Measurements from ENCODE around the gene CTRL. TPM values are rescaled to one million over a fixed set of nuclear protein-coding genes. Genes with fewer than 3 reads are reported as not detected.

CTRL gene
- total RNA-seq, 1 experiment from 2014 or later, result 2.0 TPM

GRCh38 chr16:67946128-67946569, 14.5 kb upstream of the CTRL start:
- Histone ChIP-seq H3K4me1 (ENCODE audit: control insufficient read depth, insufficient read depth, low read length) (no peaks in the 10 kb centered on the region; the same call in 1 of the 2 replicates), H3K27me3 (ENCODE audit: control insufficient read depth, insufficient read depth, low read length) (no peaks in the 10 kb centered on the region), H3K27ac (ENCODE audit: low read length) (no peak overlapping the region), H3K36me3 (ENCODE audit: control insufficient read depth, insufficient read depth, low read length) (no peaks in the 10 kb centered on the region), H3K9me3 (ENCODE audit: control insufficient read depth, insufficient read depth, low read depth, low read length) (no peaks in the 10 kb centered on the region), H3K4me3 (ENCODE audit: low read depth in 2 of 2, low read length in 2 of 2) (no peak overlapping the region)
- ChIA-PET POLR2A (interaction anchor here (0.5 kb wide), 1 partner anchor 27 kb away, joined by 3 read pairs; no protein-coding TSS in a partner anchor), CTCF (no interaction called here)
- no peak for TF ChIP-seq TCF7L2 (IDR thresholded peaks at IDR 0.05; ENCODE audit: low read depth, low read length)
- no peak for TF ChIP-seq POLR2AphosphoS5 (IDR thresholded peaks at IDR 0.05; ENCODE audit: low read depth, low read length)
- no peak for TF ChIP-seq CTCF (IDR thresholded peaks at IDR 0.05)
- in situ Hi-C loops (cut with HindIII; ENCODE audit: low pct_unique_long_range_greater_than_20kb, low sequenced_read_pairs) (no loop called here), intact Hi-C loops (cut with micrococcal nuclease; ENCODE audit: unreplicated experiment) (no loop called here)
- BruUV-seq (replicated peaks), result no TSS peak
- ATAC-seq (no peak), DNase-seq (ENCODE audit: low read depth, low spot score) (no peak)

GRCh38 chr16:67945392-67945933, 13.8 kb upstream of the CTRL start:
- no peaks in the 10 kb centered on the region; the same call in 1 of the 2 replicates for H3K4me1 ChIP-seq (ENCODE audit: control insufficient read depth, insufficient read depth, low read length)
- intact Hi-C loops (cut with micrococcal nuclease; ENCODE audit: unreplicated experiment) (no loop called here), in situ Hi-C loops (cut with HindIII; ENCODE audit: low pct_unique_long_range_greater_than_20kb, low sequenced_read_pairs) (no loop called here)
- H3K4me3 ChIP-seq (ENCODE audit: low read depth in 2 of 2, low read length in 2 of 2), result no peak overlapping the region
- no peak overlapping the region for H3K27ac ChIP-seq (ENCODE audit: low read length)
- no peaks in the 10 kb centered on the region for H3K27me3 ChIP-seq (ENCODE audit: control insufficient read depth, insufficient read depth, low read length)
- BruUV-seq (replicated peaks), result TSS peak; percentile 44
- DNase-seq (ENCODE audit: low read depth, low spot score), result no peak
- no peaks in the 10 kb centered on the region for H3K36me3 ChIP-seq (ENCODE audit: control insufficient read depth, insufficient read depth, low read length)
- no peak for ATAC-seq
- TF ChIP-seq SIN3A (IDR thresholded peaks at IDR 0.05; ENCODE audit: borderline replicate concordance, insufficient read depth, low read depth, low read length) (no peak), REST (IDR thresholded peaks at IDR 0.05; ENCODE audit: insufficient read depth in 1 of 2, low read depth in 2 of 2, low read length in 1 of 2) (no peak)
- POLR2A ChIA-PET, result interaction anchor here (0.6 kb wide), 1 partner anchor 272 kb away, joined by 10 read pairs; no protein-coding TSS in a partner anchor
- no peaks in the 10 kb centered on the region for H3K9me3 ChIP-seq (ENCODE audit: control insufficient read depth, insufficient read depth, low read depth, low read length)
- CTCF ChIA-PET, result no interaction called here

DNA sequence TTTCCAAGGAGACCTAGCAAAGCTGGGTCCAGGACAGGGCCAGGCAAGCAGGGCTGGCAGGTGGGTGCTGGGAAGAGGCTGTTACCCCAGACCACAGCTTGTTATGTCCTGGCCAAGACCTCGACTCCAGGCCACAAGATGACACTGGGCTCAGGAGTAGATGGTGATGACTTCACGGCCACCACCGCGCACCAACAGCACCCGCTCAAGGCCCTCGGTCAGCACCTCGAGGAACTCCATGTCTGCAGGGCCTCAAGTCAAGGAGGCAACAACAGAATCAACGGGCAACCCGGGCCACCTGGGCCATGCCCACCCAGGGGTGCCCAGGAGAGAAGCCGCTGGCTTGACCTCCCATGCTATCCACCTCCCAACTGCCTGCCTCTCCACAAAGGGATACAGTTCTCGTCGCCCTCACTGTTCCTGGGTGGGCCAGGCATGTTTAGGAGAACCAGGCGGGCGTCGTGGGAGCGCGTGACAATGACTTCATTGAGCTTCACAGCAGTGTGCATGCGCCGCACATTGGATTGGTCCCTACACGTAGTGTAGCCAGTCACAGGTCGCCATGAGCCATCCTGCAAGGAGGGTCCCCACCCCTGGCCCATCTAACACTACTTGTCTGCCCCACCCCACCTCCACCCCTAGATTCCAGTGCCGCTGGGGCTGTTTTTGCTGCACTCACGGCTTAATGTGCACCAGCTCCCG, 13.2 kb upstream of the CTRL start:
- in situ Hi-C loops (cut with HindIII; ENCODE audit: low pct_unique_long_range_greater_than_20kb, low sequenced_read_pairs) (no loop called here), intact Hi-C loops (cut with micrococcal nuclease; ENCODE audit: unreplicated experiment) (no loop called here)
- Histone ChIP-seq H3K36me3 (ENCODE audit: control insufficient read depth, insufficient read depth, low read length) (no peaks in the 10 kb centered on the region), H3K27ac (ENCODE audit: low read length) (no peak overlapping the region), H3K27me3 (ENCODE audit: control insufficient read depth, insufficient read depth, low read length) (no peaks in the 10 kb centered on the region), H3K4me1 (ENCODE audit: control insufficient read depth, insufficient read depth, low read length) (no peaks in the 10 kb centered on the region; the same call in 1 of the 2 replicates), H3K4me3 (ENCODE audit: low read depth in 2 of 2, low read length in 2 of 2) (no peak overlapping the region), H3K9me3 (ENCODE audit: control insufficient read depth, insufficient read depth, low read depth, low read length) (no peaks in the 10 kb centered on the region)
- TF ChIP-seq SIN3A (IDR thresholded peaks at IDR 0.05; ENCODE audit: borderline replicate concordance, insufficient read depth, low read depth, low read length), result no peak
- no peak for TF ChIP-seq POLR2AphosphoS5 (IDR thresholded peaks at IDR 0.05; ENCODE audit: low read depth, low read length)
- no peak for TF ChIP-seq TCF7L2 (IDR thresholded peaks at IDR 0.05; ENCODE audit: low read depth, low read length)
- no peak for TF ChIP-seq CTCF (IDR thresholded peaks at IDR 0.05)
- TF ChIP-seq REST (IDR thresholded peaks at IDR 0.05; ENCODE audit: insufficient read depth in 1 of 2, low read depth in 2 of 2, low read length in 1 of 2), result no peak
- ATAC-seq, result no peak
- no TSS peak for BruUV-seq (replicated peaks)
- DNase-seq (ENCODE audit: low read depth, low spot score), result no peak
- ChIA-PET CTCF (no interaction called here), POLR2A (interaction anchor here (0.6 kb wide), 1 partner anchor 273 kb away, joined by 10 read pairs; no protein-coding TSS in a partner anchor)
